H9 (cell line): Measurements from ENCODE around the gene FAM149A. TPM values are rescaled to one million over a fixed set of nuclear protein-coding genes. Genes with fewer than 3 reads are reported as not detected.

Experiments used
- DNase-seq: peaks from one replicate; pipeline ENCODE4 v3.0.0-alpha.2; 2017
- H2AFZ ChIP-seq: one replicate; pipeline ENCODE4 v1.6.1; 2013; ENCODE audit warnings: mild to moderate bottlenecking, low read length, control low read depth, moderate library complexity
- H2AK5ac ChIP-seq: 2 replicates; pipeline ENCODE4 v1.6.1; 2013; ENCODE audit warnings: low read length, control low read depth, mixed read lengths; ENCODE audit not compliant: insufficient read length
- H2BK120ac ChIP-seq: one replicate; pipeline ENCODE4 v1.6.1; 2013; ENCODE audit warnings: low read depth, mild to moderate bottlenecking, low read length, control low read depth, inconsistent platforms; ENCODE audit not compliant: poor library complexity, severe bottlenecking
- H2BK12ac ChIP-seq: 2 replicates; pipeline ENCODE4 v1.6.1; 2013; ENCODE audit warnings: low read length, control low read depth, mixed read lengths, low read depth; ENCODE audit not compliant: insufficient read length
- H2BK15ac ChIP-seq: 2 replicates; pipeline ENCODE4 v1.6.1; 2013; ENCODE audit warnings: low read depth, low read length, control low read depth
- H2BK20ac ChIP-seq: one replicate; pipeline ENCODE4 v1.6.1; 2013; ENCODE audit warnings: low read depth, mild to moderate bottlenecking, low read length, control low read depth, inconsistent platforms; ENCODE audit not compliant: poor library complexity, severe bottlenecking
- H2BK5ac ChIP-seq: 2 replicates; pipeline ENCODE4 v1.6.1; 2013; ENCODE audit warnings: low read length, control low read depth, mixed read lengths; ENCODE audit not compliant: insufficient read length
- H3K14ac ChIP-seq: 2 replicates; pipeline ENCODE4 v1.6.1; 2013; ENCODE audit warnings: low read length, control low read depth; ENCODE audit not compliant: insufficient read depth
- H3K18ac ChIP-seq: 2 replicates; pipeline ENCODE4 v1.6.1; 2013; ENCODE audit warnings: low read depth, mild to moderate bottlenecking, mixed read lengths, low read length, control low read depth; ENCODE audit not compliant: insufficient read length
- H3K23ac ChIP-seq: 2 replicates; pipeline ENCODE4 v1.6.1; 2013; ENCODE audit warnings: low read length, control low read depth, mixed read lengths, low read depth; ENCODE audit not compliant: insufficient read length
- H3K23me2 ChIP-seq: 2 replicates; pipeline ENCODE4 v1.6.1; 2013; ENCODE audit warnings: low read depth, mild to moderate bottlenecking, mixed read lengths, low read length, control low read depth; ENCODE audit not compliant: insufficient read length, poor library complexity, severe bottlenecking
- H3K27ac ChIP-seq: 2 replicates; pipeline ENCODE4 v1.5.1; 2013; ENCODE audit warnings: low read length, control low read depth, mixed read lengths, low read depth; ENCODE audit not compliant: insufficient read length
- H3K27me3 ChIP-seq: 2 replicates; pipeline ENCODE4 v1.6.1; 2013; ENCODE audit warnings: low read length, control low read depth, inconsistent platforms; ENCODE audit not compliant: insufficient read depth
- H3K4ac ChIP-seq: 2 replicates; pipeline ENCODE4 v1.6.1; 2013; ENCODE audit warnings: low read depth, mild to moderate bottlenecking, control low read depth, inconsistent platforms, low read length, moderate library complexity
- H3K4me1 ChIP-seq: 2 replicates; pipeline ENCODE4 v1.6.1; 2013; ENCODE audit warnings: low read length, control low read depth, inconsistent platforms; ENCODE audit not compliant: insufficient read depth
- H3K4me2 ChIP-seq: 2 replicates; pipeline ENCODE4 v1.6.1; 2013; ENCODE audit warnings: low read length, control low read depth, mixed read lengths; ENCODE audit not compliant: insufficient read length, insufficient read depth
- H3K56ac ChIP-seq: 2 replicates; pipeline ENCODE4 v1.6.1; 2013; ENCODE audit warnings: low read depth, mild to moderate bottlenecking, mixed read lengths, low read length, control low read depth; ENCODE audit not compliant: insufficient read length
- H3K79me1 ChIP-seq: 2 replicates; pipeline ENCODE4 v1.6.1; 2013; ENCODE audit warnings: low read depth, mild to moderate bottlenecking, moderate library complexity, low read length, control low read depth, inconsistent platforms; ENCODE audit not compliant: insufficient read depth, poor library complexity, severe bottlenecking
- H3K79me2 ChIP-seq: 2 replicates; pipeline ENCODE4 v1.6.1; 2013; ENCODE audit warnings: low read length, control low read depth, inconsistent platforms; ENCODE audit not compliant: insufficient read depth
- H3K9ac ChIP-seq: 2 replicates; pipeline ENCODE4 v1.6.1; 2013; ENCODE audit warnings: low read length, control low read depth, mixed read lengths; ENCODE audit not compliant: insufficient read length; ENCODE audit errors: extremely low read depth
- H3K9me3 ChIP-seq: one replicate; pipeline ENCODE4 v1.6.1; 2013; ENCODE audit warnings: low read depth, low read length, inconsistent platforms; ENCODE audit not compliant: control insufficient read depth
- H3T11ph ChIP-seq: one replicate; pipeline ENCODE4 v1.6.1; 2013; ENCODE audit warnings: mild to moderate bottlenecking, low read length, control low read depth, inconsistent platforms
- H4K20me1 ChIP-seq: one replicate; pipeline ENCODE4 v1.6.1; 2013; ENCODE audit not compliant: control insufficient read depth, insufficient read length, insufficient read depth
- H4K5ac ChIP-seq: 2 replicates; pipeline ENCODE4 v1.6.1; 2013; ENCODE audit warnings: low read depth, mild to moderate bottlenecking, mixed read lengths, low read length, control low read depth; ENCODE audit not compliant: insufficient read length
- H4K8ac ChIP-seq: replicated peaks from 2 replicates; pipeline ENCODE4 v1.6.1; 2013; ENCODE audit warnings: low read length, control low read depth, mixed read lengths, low read depth; ENCODE audit not compliant: insufficient read length
- H4K91ac ChIP-seq: 2 replicates; pipeline ENCODE4 v1.6.1; 2013; ENCODE audit warnings: low read depth, mild to moderate bottlenecking, moderate library complexity, mixed read lengths, low read length, control low read depth; ENCODE audit not compliant: insufficient read length
- H3K27ac Mint-ChIP-seq, 3 experiments: 2 replicates in 2 of 3; 3 replicates in 1 of 3; pipeline ENCODE4 v1.8.0; 2020 to 2021; ENCODE audit warnings: mixed read lengths in 3 of 3, mild to moderate bottlenecking in 1 of 3, moderate library complexity in 1 of 3
- H3K27me3 Mint-ChIP-seq: 2 replicates; pipeline ENCODE4 v1.8.0; 2021; ENCODE audit warnings: low read depth, mild to moderate bottlenecking, moderate library complexity, mixed read lengths
- H3K36me3 Mint-ChIP-seq, 3 experiments: 2 replicates in 2 of 3; 3 replicates in 1 of 3; pipeline ENCODE4 v1.8.0; 2020 to 2021; ENCODE audit warnings: low read depth in 3 of 3, mixed read lengths in 3 of 3; ENCODE audit not compliant: insufficient read depth in 1 of 3
- H3K4me1 Mint-ChIP-seq, 2 experiments: 2 replicates each; pipeline ENCODE4 v1.8.0; 2020; ENCODE audit warnings: mixed read lengths in 2 of 2
- H3K4me3 Mint-ChIP-seq, 2 experiments: 2 replicates in 1 of 2; 3 replicates in 1 of 2; pipeline ENCODE4 v1.8.0; 2020 to 2021; ENCODE audit warnings: mild to moderate bottlenecking in 2 of 2, mixed read lengths in 2 of 2, moderate library complexity in 1 of 2
- H3K9me3 Mint-ChIP-seq, 2 experiments: 2 replicates in 1 of 2; 3 replicates in 1 of 2; pipeline ENCODE4 v1.8.0; 2020; ENCODE audit warnings: mild to moderate bottlenecking in 2 of 2, mixed read lengths in 2 of 2, moderate library complexity in 1 of 2
- CTCF ChIP-seq: fragments of 200-600 bp; sonication (generic); conservative IDR thresholded peaks from 3 replicates; pipeline ENCODE4 v1.8.0; 2021; ENCODE audit warnings: antibody characterized with exemption, mild to moderate bottlenecking
- WGBS: extraction: QIAGEN DNeasy Blood & Tissue Kit; methylation state at CpG from one replicate; pipeline ENCODE4 v1.1.7; 2013; ENCODE audit warnings: missing lambda C conversion rate, low lambda C conversion rate, mixed read lengths; ENCODE audit not compliant: insufficient read length; ENCODE audit errors: extremely low coverage; 5-methylcytosine and 5-hydroxymethylcytosine counted together
- total RNA-seq: library from RNA; stranded (reverse); gene quantifications from 2 replicates; pipeline ENCODE4 v1.2.1, GENCODE V29; 2021

FAM149A gene
- total RNA-seq, 1 experiment from 2014 or later = 5.9 TPM

- no peak overlapping the region for H2BK20ac ChIP-seq
- H2BK5ac ChIP-seq = no peak overlapping the region
- no peak overlapping the region for H2BK120ac ChIP-seq
- no peak overlapping the region for H3K27ac ChIP-seq
- Mint-ChIP-seq H3K4me3 (no peak overlapping the region), H3K27me3 (no peaks in the 10 kb centered on the region), H3K27ac (no peak overlapping the region), H3K9me3 (no peaks in the 10 kb centered on the region), H3K36me3 (peaks cover 0 to 5% (median 3%) of the 10 kb centered on the region in 3 experiments; a peak in 3 of 7 replicates), H3K4me1 (peaks cover 9 to 13% of the 10 kb centered on the region in 2 experiments)
- no peak for TF ChIP-seq CTCF
- no peak overlapping the region for H3K14ac ChIP-seq
- no peak overlapping the region for H3K18ac ChIP-seq
- no peak overlapping the region for H2AFZ ChIP-seq
- H3K27me3 ChIP-seq = no peaks in the 10 kb centered on the region
- no peak overlapping the region for H4K91ac ChIP-seq
- peaks cover 3% of the 10 kb centered on the region for H3K23me2 ChIP-seq
- no peak overlapping the region for H3K23ac ChIP-seq
- H3K9me3 ChIP-seq = no peaks in the 10 kb centered on the region
- no peak for DNase-seq
- no peak overlapping the region for H2BK15ac ChIP-seq
- H4K20me1 ChIP-seq = no peaks in the 10 kb centered on the region
- no CpG with 5 or more reads among the region's 6 CpGs for WGBS
- no peaks in the 10 kb centered on the region for H3K79me2 ChIP-seq
- no peak overlapping the region for H4K5ac ChIP-seq
- no peak overlapping the region for H3K9ac ChIP-seq
- no peak overlapping the region for H2AK5ac ChIP-seq
- H3T11ph ChIP-seq = no peak overlapping the region
- no peak overlapping the region for H3K4ac ChIP-seq
- H3K4me2 ChIP-seq = no peak overlapping the region
- H4K8ac ChIP-seq = no peak overlapping the region
- no peaks in the 10 kb centered on the region for H3K79me1 ChIP-seq
- no peak overlapping the region for H3K56ac ChIP-seq
- 0 out of 2 replicates have a peak, but pooled peaks cover 2% of the 10 kb centered on the region for H3K4me1 ChIP-seq
- H2BK12ac ChIP-seq = no peak overlapping the region
These were observed 56.6 kb downstream of the FAM149A start for GRCh38 chr4:186161138-186161537.
